Transverse colon (tissue), 4 donors: ENCODE data around the gene PSORS1C1. TPM values are rescaled to one million over a fixed set of nuclear protein-coding genes. Genes with fewer than 3 reads are reported as not detected.

Experiments used
- DNase-seq: peaks from one replicate; pipeline ENCODE4 v3.0.0-alpha.2; 2019
- H3K27ac ChIP-seq, 4 donors: fragments of 200-600 bp; sonication (generic); 2 replicates each; pipeline ENCODE4 v1.5.1; 2016 to 2018; ENCODE audit warnings: inconsistent platforms in 4 of 4
- H3K27me3 ChIP-seq: fragments of 200-600 bp; sonication (generic); 2 replicates; pipeline ENCODE4 v1.5.1; 2017; ENCODE audit warnings: inconsistent platforms
- H3K36me3 ChIP-seq, 4 donors: fragments of 200-600 bp; sonication (generic); 2 replicates each; pipeline ENCODE4 v1.5.1; 2017 to 2019; ENCODE audit warnings: inconsistent platforms in 4 of 4
- H3K4me1 ChIP-seq, 4 donors: fragments of 200-600 bp; sonication (generic); 2 replicates each; pipeline ENCODE4 v1.5.1; 2017 to 2020; ENCODE audit warnings: inconsistent platforms in 4 of 4
- H3K4me3 ChIP-seq, 4 donors: fragments of 200-600 bp; sonication (generic); 1 replicate in 1 of 4; 2 replicates in 3 of 4; pipeline versions ENCODE4 v1.5.1 to v1.6.1; 2017 to 2019; ENCODE audit warnings: inconsistent platforms in 4 of 4
- H3K9me3 ChIP-seq, 2 donors: fragments of 200-600 bp; sonication (generic); 2 replicates each; pipeline ENCODE4 v1.5.1; 2017 to 2019; ENCODE audit warnings: inconsistent platforms in 2 of 2
- CTCF ChIP-seq, 5 experiments: fragments of 200-600 bp in 3 of 5; fragments of 450-650 bp in 2 of 5; sonication (generic) in 3 of 5; IDR thresholded peaks; 1 replicate in 2 of 5; 2 replicates in 3 of 5; pipeline ENCODE4 v1.5.1; 2016 to 2017; ENCODE audit warnings: antibody characterized with exemption in 5 of 5, inconsistent platforms in 3 of 5, mild to moderate bottlenecking in 2 of 5, moderate library complexity in 1 of 5
- EP300 ChIP-seq: sonication (generic); formaldehyde crosslinking; IDR thresholded peaks from one replicate; pipeline ENCODE4 v1.6.1; 2017; ENCODE audit warnings: antibody characterized with exemption, low read depth
- POLR2A ChIP-seq: fragments of 450-650 bp; IDR thresholded peaks from one replicate; pipeline ENCODE4 v1.6.1; 2016; ENCODE audit warnings: antibody characterized with exemption, mild to moderate bottlenecking, moderate library complexity
- POLR2AphosphoS5 ChIP-seq, 3 donors: sonication (generic); formaldehyde crosslinking; IDR thresholded peaks; one replicate each; pipeline ENCODE4 v1.6.1; 2016; ENCODE audit warnings: antibody characterized with exemption in 3 of 3
- WGBS, 2 donors: methylation state at CpG; one replicate each; pipeline ENCODE4 v1.1.5; 2018; ENCODE audit warnings: low coverage in 1 of 2; 5-methylcytosine and 5-hydroxymethylcytosine counted together
- in situ Hi-C, 4 donors: fragments of 200-750 bp; cut with MboI; loops; one replicate each; pipeline versions ENCODE4 v1.15.0 to v1.15.1; 2017; ENCODE audit warnings: low sequenced_read_pairs in 3 of 4, low pct_ligation_motif_present in 1 of 4, low pct_unique_long_range_greater_than_20kb in 1 of 4
- intact Hi-C: fragments of 100-400 bp; cut with DNase I; formaldehyde crosslinking; loops from one replicate; pipeline ENCODE4 v1.15.1; 2023; ENCODE audit warnings: low total_unique reads
- total RNA-seq, 4 donors: library from RNA; depleted of rRNA; stranded (reverse); fragments of >200 nt; gene quantifications; one replicate each; pipeline ENCODE4 v1.1.0, GENCODE V29; 2016

The PSORS1C1 gene
- total RNA-seq, 4 donors from 2014 or later, result 8.8 to 19.0 (median 13.4) TPM

- Histone ChIP-seq H3K4me1 (peaks cover 6 to 9% (median 7%) of the 10 kb centered on the region in 4 donors), H3K27ac (no peak overlapping the region), H3K4me3 (no peak overlapping the region), H3K27me3 (no peaks in the 10 kb centered on the region), H3K36me3 (no peaks in the 10 kb centered on the region), H3K9me3 (no peaks in the 10 kb centered on the region)
- in situ Hi-C loops, result no loop called here
- no peak for DNase-seq
- intact Hi-C loops, result no loop called here
- TF ChIP-seq EP300 (no peak), POLR2A (no peak), POLR2AphosphoS5 (IDR thresholded peaks at IDR 0.05) (no peak), CTCF (IDR thresholded peaks at IDR 0.05) (no peak)
- WGBS, 2 donors, result 94 to 98% methylated on average over 6 to 7 of the region's 7 CpGs
These were observed 38.2 kb downstream of the PSORS1C1 start for GRCh38 chr6:31152781-31153180.

GRCh38 chr6:31154436-31154835 lies 39.8 kb downstream of the PSORS1C1 start:
- intact Hi-C loops, result no loop called here
- Histone ChIP-seq H3K27me3 (no peaks in the 10 kb centered on the region), H3K4me1 (peaks cover 7 to 15% (median 14%) of the 10 kb centered on the region in 4 donors), H3K9me3 (no peaks in the 10 kb centered on the region), H3K4me3 (no peak overlapping the region), H3K36me3 (no peaks in the 10 kb centered on the region), H3K27ac (no peak overlapping the region)
- WGBS, 2 donors, result 94 to 96% methylated on average over 3 to 15 of the region's 15 CpGs
- in situ Hi-C loops, result no loop called here
- DNase-seq, result no peak
- TF ChIP-seq POLR2A (no peak), CTCF (IDR thresholded peaks at IDR 0.05) (no peak), POLR2AphosphoS5 (IDR thresholded peaks at IDR 0.05) (no peak), EP300 (no peak)

DNA sequence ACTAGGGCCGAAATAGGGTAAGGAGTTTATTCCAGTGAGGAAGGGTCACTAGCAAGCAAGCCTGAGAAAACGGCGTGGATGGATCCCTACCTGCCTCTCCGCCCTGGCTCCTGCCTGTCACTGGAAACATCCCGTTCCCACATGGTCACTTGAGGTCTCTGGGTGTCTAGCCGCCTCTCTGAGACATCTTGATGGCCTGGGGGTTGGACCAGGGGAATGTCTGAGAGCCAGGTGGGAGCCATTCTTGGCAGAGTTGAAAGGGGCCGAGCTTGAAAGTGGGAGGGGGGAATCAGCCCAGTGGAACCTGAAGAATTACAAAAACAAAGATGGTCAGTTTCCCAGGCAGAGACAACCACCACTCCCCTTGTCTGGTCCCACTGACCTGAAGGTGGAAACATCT lies 42.0 kb downstream of the PSORS1C1 start:
- Histone ChIP-seq H3K9me3 (no peaks in the 10 kb centered on the region), H3K4me1 (peaks cover 11 to 20% (median 19%) of the 10 kb centered on the region in 4 donors), H3K4me3 (no peak overlapping the region), H3K36me3 (no peaks in the 10 kb centered on the region), H3K27me3 (no peaks in the 10 kb centered on the region), H3K27ac (no peak overlapping the region)
- TF ChIP-seq EP300, result no peak
- no peak for TF ChIP-seq POLR2A
- no peak for TF ChIP-seq CTCF (IDR thresholded peaks at IDR 0.05)
- TF ChIP-seq POLR2AphosphoS5 (IDR thresholded peaks at IDR 0.05), result no peak
- DNase-seq, result no peak
- in situ Hi-C loops, result no loop called here
- 90 to 93% methylated on average over 5 to 7 of the region's 7 CpGs for WGBS, 2 donors
- intact Hi-C loops, result no loop called here

DNA sequence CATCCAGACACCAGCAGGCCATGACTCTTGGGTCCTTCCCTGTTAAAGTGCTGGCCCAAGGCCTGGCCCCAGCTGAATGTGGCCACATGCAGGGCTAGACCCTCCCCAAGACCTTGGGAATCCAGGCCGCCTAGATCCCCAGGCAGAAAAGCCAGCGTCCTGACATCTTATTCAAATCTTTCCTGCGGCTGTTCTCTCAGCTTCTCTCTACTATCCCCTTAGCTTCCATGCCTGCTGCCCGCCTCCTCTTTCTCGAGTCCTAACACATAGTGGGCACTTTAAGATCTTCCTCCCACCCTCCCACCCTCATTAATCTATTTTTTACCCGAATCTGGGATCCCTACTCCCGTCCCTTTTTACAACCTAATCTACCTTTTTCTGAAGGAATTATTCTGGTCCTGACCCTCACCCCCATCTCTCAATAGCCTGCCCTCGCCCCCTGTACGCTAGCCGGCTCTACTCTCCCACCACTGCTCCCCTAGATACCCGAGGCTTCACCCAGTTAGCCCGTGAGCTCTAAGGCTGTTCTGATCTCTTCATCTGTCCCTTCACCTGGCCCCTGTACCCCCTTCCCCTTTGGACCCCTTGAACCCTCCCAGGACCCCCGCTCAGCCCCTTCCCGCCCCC lies 43.0 kb downstream of the PSORS1C1 start, which contains the start of gene CCHCR1:
CCHCR1 (minus strand) TSS at position 290 of the 627 bp plus-strand sequence; CDS start at position 88, 202 bp downstream.
- 0 to 8% methylated on average over 6 to 14 of the region's 14 CpGs for WGBS, 2 donors
- intact Hi-C loops, result no loop called here
- Histone ChIP-seq H3K9me3 (no peaks in the 10 kb centered on the region), H3K4me1 (peaks cover 11 to 20% (median 19%) of the 10 kb centered on the region in 4 donors), H3K27me3 (no peaks in the 10 kb centered on the region), H3K36me3 (no peaks in the 10 kb centered on the region), H3K27ac (peak within 1 kb of the TSS; percentile 80 to 90 (median 86)), H3K4me3 (peak within 1 kb of the TSS; percentile 56 to 71 (median 63))
- in situ Hi-C loops, result no loop called here
- no peak for TF ChIP-seq CTCF (IDR thresholded peaks at IDR 0.05)
- no peak for TF ChIP-seq POLR2AphosphoS5 (IDR thresholded peaks at IDR 0.05)
- no peak for TF ChIP-seq EP300
- DNase-seq, result no peak
